COLO829 (cell line): ENCODE data around the gene MYO18B.
"Not testable (repeated sequence)": the region's sequence is repeated elsewhere in the genome, so short reads cannot be mapped to it uniquely, and the experiment has no call there.

ENCODE experiments used
- DNase-seq: peaks from one replicate; pipeline ENCODE4 v3.0.0; 2012; ENCODE audit warnings: low spot score

The MYO18B gene

GRCh38 chr22:25741692-25742626, at the start of gene MYO18B:
TSS of gene MYO18B (plus strand) at chr22:25742188. CDS start at chr22:25761093, 18,905 bp downstream.
- no peak for DNase-seq

GRCh38 chr22:25692397-25693267, 49.4 kb upstream of the MYO18B start:
- DNase-seq, result no peak

GRCh38 chr22:25693268-25693565, 48.8 kb upstream of the MYO18B start:
- DNase-seq, result no peak

- no peak for DNase-seq
Observed at GRCh38 chr22:25694196-25694907, 47.6 kb upstream of the MYO18B start.

- no peak for DNase-seq
Observed at GRCh38 chr22:25695146-25695545, 46.8 kb upstream of the MYO18B start.

- no peak for DNase-seq
Observed at GRCh38 chr22:25696763-25697162, 45.2 kb upstream of the MYO18B start.

DNA sequence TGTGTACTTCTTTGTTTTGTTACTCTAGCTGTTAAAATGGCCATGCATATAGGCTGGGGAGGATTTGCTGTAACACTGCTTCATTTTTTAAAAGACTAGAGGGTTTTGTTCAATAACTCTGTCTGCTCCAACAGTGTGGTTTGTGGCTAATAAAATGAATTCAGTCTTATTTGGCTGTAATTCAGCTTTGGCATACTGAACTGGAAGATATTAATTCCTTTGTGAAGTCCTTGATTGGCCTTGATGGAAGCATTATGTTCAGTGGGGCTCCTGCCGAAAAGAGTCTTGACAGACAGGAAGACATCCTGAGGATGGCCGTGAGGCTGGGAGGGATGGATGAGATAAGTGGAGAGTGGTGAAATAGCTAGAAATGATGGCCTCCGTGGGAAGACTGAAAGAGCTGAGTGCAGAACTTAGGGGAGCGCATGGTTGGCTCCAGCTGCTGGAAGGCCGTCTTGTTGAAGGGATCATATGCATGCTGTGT, 44.8 kb upstream of the MYO18B start:
- no peak for DNase-seq

DNA sequence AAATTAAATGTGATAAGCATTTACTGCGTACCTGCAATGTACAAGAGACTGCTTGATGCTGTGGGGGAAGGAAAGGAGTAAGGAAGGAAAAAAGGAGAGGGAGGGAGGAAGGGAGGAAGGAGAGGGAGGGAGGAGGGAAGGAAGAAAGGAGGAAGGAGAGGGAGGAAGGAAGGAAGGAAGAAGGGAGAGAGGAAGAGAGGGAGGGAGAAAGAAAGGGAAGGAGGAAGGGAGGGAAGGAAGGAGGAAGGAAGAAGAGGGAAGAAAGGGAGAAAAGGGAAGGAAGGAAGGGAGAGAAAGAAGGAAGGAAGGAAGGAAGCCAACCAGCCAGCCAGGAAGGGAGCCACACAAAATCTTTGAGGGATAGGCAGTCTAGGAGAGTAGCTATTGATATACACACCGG, 44.0 kb upstream of the MYO18B start:
- no peak for DNase-seq

- DNase-seq, result no peak
Observed at GRCh38 chr22:25698461-25698860, 43.5 kb upstream of the MYO18B start.

DNA sequence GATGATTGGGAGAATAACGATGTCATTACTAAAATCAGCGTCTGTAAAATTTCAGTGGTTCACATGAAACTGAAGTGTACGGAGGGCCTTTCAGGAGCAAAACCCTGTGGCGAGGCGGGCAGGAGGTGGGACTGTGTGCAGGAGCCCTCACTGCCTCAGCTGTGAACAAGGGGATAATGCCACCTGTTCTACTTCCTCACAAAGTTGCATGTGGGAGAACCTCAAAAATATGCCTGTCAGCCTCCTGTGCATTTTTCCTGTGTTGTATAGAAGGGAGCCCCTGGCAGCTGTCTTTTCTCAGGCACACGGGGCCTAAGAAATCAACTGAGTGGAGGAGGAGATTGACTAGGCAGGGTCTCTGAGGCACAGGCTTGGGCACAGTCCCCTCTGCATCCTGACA, 43.0 kb upstream of the MYO18B start:
- DNase-seq, result no peak

DNA sequence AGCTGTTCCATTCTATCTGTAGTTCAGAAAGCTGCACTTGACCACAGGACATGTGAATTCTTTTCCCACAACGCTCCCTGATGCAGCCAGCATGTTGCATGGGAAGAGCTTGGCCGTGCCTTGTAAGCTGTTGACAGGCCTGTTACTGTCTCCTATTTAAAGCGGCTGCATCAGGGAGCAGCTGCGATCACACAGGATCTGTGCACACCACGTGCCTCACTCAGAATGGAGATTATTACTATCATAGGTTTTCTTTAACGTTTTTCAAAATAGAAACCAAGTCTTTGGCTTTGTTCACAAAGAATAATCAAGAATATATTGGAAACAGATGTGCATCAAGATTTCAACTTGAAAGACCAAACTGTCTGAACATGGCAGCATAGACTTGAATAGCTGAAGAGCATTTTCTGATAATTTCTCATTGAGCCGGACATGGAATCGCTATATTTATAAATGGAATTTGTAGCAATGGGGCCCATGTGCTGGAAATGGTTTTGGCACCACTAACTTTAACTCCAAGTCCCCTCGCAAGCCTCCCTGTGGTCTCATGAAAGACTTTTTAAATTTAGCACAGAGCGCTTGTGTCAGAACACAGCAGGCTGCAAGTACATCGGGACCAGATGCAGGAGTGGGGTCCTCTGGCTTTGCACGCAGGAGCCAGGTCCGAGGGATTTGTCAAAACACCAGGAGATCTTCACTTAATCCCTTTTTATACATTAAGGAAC, 40.8 kb upstream of the MYO18B start:
- no peak for DNase-seq

DNA sequence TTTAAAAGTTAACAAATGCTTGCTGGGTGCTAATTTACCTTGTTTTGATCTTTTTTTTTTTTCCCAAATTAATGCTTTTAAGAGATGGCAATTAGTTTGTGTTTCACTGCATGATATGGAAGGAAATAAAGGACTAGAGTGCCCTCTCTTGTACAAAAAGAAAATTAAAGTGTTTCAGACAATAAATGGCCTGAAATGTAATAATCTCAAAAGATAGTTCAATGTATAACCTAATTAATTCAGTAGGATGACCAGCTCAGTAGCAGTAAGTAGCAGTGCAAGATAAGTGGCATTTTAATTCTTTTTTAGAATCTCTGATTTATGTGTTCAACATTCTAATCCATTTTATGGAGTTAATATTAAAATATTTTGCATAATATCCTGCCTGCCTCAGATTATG, 39.9 kb upstream of the MYO18B start:
- peak; percentile 42 for DNase-seq

GRCh38 chr22:25702571-25703167, 39.3 kb upstream of the MYO18B start:
- DNase-seq, result no peak

GRCh38 chr22:25704701-25705100, 37.3 kb upstream of the MYO18B start:
- DNase-seq, result no peak

GRCh38 chr22:25706197-25706596, 35.8 kb upstream of the MYO18B start:
- DNase-seq, result no peak

DNA sequence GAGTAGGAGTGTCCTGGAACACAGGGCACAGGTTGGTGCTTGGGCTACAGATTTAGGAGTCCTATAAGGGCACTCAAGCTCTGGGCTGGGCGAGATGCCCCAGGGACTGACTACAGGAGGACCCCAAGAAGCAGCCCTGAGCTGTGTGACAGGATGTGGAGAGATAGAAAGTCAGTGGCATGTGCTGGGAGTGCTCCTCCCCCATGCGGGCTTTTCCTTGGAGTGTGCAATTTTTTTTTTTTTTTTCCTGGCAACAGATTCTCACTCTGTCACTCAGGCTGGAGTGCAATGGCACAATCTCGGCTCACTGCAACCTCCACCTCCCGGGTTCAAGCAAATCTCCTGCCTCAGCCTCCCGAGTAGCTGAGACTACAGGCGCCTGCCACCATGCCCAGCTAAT, 33.6 kb upstream of the MYO18B start:
- DNase-seq, result not testable (repeated sequence)

- no peak for DNase-seq
Observed at GRCh38 chr22:25709758-25710157, 32.2 kb upstream of the MYO18B start.

DNA sequence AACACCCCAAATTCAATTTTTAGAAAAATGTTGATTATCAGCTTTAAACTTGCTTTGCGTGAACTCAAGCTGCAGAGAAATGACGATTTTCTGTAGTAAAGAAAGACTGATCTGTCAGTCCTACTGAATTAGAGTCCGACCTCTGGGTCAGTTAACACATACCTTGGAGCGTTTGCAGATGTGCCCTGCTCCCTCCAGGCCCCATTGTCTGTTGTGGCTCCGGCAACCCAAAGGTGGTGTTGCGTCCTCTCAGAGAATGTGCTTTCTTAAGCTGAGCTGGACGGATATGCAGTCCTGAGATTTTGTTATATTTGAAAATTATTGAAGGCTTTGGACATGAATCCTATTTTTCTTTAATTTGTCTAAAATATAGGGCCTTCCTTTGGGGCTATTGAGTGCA, 31.5 kb upstream of the MYO18B start:
- no peak for DNase-seq

DNA sequence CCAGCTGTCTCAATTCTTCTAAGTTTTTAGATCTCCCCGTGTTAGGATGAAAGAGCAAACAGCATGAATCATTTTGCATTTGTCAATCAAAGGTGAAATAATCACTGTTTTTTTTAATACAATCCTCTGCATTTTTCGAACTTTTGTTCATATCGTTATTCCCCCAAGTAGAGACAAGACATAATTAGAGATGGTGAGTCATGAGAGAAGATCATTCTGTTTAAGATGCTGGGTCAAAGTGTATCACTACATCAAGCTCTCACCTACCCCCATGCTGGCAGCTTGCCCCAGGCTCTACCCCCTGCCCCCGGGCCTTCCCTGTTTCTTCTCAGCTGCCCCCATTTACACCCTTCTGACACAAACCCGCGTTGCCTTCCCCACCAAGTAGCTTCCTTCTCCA, 30.5 kb upstream of the MYO18B start:
- no peak for DNase-seq

GRCh38 chr22:25712661-25713400, 29.2 kb upstream of the MYO18B start:
- DNase-seq, result no peak

DNA sequence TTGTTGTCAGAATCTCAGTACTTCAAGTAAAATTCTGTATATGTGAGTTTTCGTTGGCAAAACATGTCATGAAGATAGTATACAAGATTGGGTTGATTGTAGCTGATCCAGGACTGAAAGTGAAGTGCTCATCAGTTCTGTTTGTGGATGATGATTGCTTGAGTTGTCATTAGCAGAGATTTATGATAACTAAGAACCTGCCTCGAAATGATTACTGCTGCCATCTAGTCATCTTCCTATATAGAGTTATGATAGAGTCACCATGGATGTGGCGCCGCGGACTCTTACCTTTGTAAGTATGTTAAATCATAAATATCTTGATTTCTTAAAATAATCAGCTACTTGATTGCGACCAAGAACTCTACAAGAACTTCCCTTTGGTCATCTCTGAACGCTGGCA, 27.9 kb upstream of the MYO18B start:
- DNase-seq, result no peak
